ENCODE measurements around the gene MYL3. TPM values are rescaled to one million over a fixed set of nuclear protein-coding genes. Genes with fewer than 3 reads are reported as not detected.

MYL3 gene
- total and polyA plus RNA-seq, 2 experiments from 2014 or later, result not detected

GRCh38 chr3:46833346-46834300 lies 29.6 kb downstream of the MYL3 start:
- H3K9me3 Mint-ChIP-seq, result peaks cover 14% of the 10 kb centered on the region
- Histone ChIP-seq H4K20me1 (replicated peaks; ENCODE audit: insufficient read depth) (no peaks in the 10 kb centered on the region), H3K36me3 (ENCODE audit: insufficient read depth) (no peaks in the 10 kb centered on the region), H3K4me1 (ENCODE audit: insufficient read depth) (no peaks in the 10 kb centered on the region), H3K27ac (ENCODE audit: low read depth) (no peak overlapping the region), H3F3A (replicated peaks; ENCODE audit: low read depth) (no peaks in the 10 kb centered on the region), H3K79me2 (replicated peaks; ENCODE audit: insufficient read depth) (no peaks in the 10 kb centered on the region), H3K4me3 (no peak overlapping the region), H3K9me2 (ENCODE audit: insufficient read depth) (peaks cover 10% of the 10 kb centered on the region), H3K4me2 (no peak overlapping the region), H2AFZ (no peak overlapping the region), H3K27me3 (ENCODE audit: insufficient read depth) (no peaks in the 10 kb centered on the region)
- TF ChIP-seq NANOG (IDR thresholded peaks at IDR 0.05; ENCODE audit: borderline replicate concordance) (no peak), ZNF114 (CRISPR knock-in tag; IDR thresholded peaks at IDR 0.05) (no peak), CREB1 (CRISPR knock-in tag; IDR thresholded peaks at IDR 0.05; ENCODE audit: low read depth) (no peak), REST (IDR thresholded peaks at IDR 0.05; ENCODE audit: unreplicated experiment) (no peak)
- peaks cover 4% of the 10 kb centered on the region for H3K36me3 Mint-ChIP-seq (ENCODE audit: low read depth)
- H3K4me1 Mint-ChIP-seq, result peaks cover 3% of the 10 kb centered on the region; the same call in 2 of the 3 replicates
- H3K27ac Mint-ChIP-seq, result no peak overlapping the region
- H3K4me3 Mint-ChIP-seq, result no peak overlapping the region
- DNase-seq (ENCODE audit: low spot score), result no peak
- ATAC-seq, result no peak
- no peaks in the 10 kb centered on the region for H3K27me3 Mint-ChIP-seq (ENCODE audit: insufficient read depth, low read depth, poor library complexity)

GRCh38 chr3:46831841-46832240 lies 31.4 kb downstream of the MYL3 start:
- H3K36me3 ChIP-seq (ENCODE audit: insufficient read depth), result no peaks in the 10 kb centered on the region
- Mint-ChIP-seq H3K4me1 (peaks cover 3% of the 10 kb centered on the region; the same call in 2 of the 3 replicates), H3K9me3 (no peaks in the 10 kb centered on the region)
- TF ChIP-seq STAT1 (IDR thresholded peaks at IDR 0.05; ENCODE audit: unreplicated experiment) (no peak), REST (IDR thresholded peaks at IDR 0.05; ENCODE audit: unreplicated experiment) (no peak), ZNF331 (CRISPR knock-in tag; IDR thresholded peaks at IDR 0.05; ENCODE audit: low read depth) (no peak), JUNB (IDR thresholded peaks at IDR 0.05; ENCODE audit: unreplicated experiment) (no peak), CREB1 (CRISPR knock-in tag; IDR thresholded peaks at IDR 0.05; ENCODE audit: low read depth) (no peak), POLR2AphosphoS5 (IDR thresholded peaks at IDR 0.05; ENCODE audit: low read depth) (no peak), EZH2phosphoT487 (IDR thresholded peaks at IDR 0.05; ENCODE audit: unreplicated experiment) (no peak)

More at GRCh38 chr3:46831841-46832240, 31.4 kb downstream of the MYL3 start:
- H3K4me1 ChIP-seq (ENCODE audit: insufficient read depth), result no peaks in the 10 kb centered on the region
- no peak overlapping the region for H2AFZ ChIP-seq
- no peaks in the 10 kb centered on the region for H3K27me3 ChIP-seq (ENCODE audit: insufficient read depth)
- H4K20me1 ChIP-seq (replicated peaks; ENCODE audit: insufficient read depth), result no peaks in the 10 kb centered on the region
- no peaks in the 10 kb centered on the region for H3K79me2 ChIP-seq (replicated peaks; ENCODE audit: insufficient read depth)
- no peak overlapping the region for H3K27ac ChIP-seq (ENCODE audit: low read depth)
- DNase-seq (ENCODE audit: low spot score) (no peak), ATAC-seq (no peak)
- no peak overlapping the region for H3K4me2 ChIP-seq
- Mint-ChIP-seq H3K36me3 (ENCODE audit: low read depth) (no peaks in the 10 kb centered on the region; the same call in 2 of the 3 replicates), H3K4me3 (no peak overlapping the region), H3K27me3 (ENCODE audit: insufficient read depth, low read depth, poor library complexity) (no peaks in the 10 kb centered on the region), H3K27ac (no peak overlapping the region)
- H3F3A ChIP-seq (replicated peaks; ENCODE audit: low read depth), result no peaks in the 10 kb centered on the region
- no peak overlapping the region for H3K4me3 ChIP-seq
- H3K9me2 ChIP-seq (ENCODE audit: insufficient read depth), result peaks cover 7% of the 10 kb centered on the region
